ENCODE data around the gene DDX39A.

GRCh38 chr19:14402332-14403144 lies 16.6 kb downstream of the DDX39A start:
- TF ChIP-seq, protein P1, sequence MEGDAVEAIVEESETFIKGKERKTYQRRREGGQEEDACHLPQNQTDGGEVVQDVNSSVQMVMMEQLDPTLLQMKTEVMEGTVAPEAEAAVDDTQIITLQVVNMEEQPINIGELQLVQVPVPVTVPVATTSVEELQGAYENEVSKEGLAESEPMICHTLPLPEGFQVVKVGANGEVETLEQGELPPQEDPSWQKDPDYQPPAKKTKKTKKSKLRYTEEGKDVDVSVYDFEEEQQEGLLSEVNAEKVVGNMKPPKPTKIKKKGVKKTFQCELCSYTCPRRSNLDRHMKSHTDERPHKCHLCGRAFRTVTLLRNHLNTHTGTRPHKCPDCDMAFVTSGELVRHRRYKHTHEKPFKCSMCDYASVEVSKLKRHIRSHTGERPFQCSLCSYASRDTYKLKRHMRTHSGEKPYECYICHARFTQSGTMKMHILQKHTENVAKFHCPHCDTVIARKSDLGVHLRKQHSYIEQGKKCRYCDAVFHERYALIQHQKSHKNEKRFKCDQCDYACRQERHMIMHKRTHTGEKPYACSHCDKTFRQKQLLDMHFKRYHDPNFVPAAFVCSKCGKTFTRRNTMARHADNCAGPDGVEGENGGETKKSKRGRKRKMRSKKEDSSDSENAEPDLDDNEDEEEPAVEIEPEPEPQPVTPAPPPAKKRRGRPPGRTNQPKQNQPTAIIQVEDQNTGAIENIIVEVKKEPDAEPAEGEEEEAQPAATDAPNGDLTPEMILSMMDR (IDR thresholded peaks at IDR 0.05) = no peak
- no peak for TF ChIP-seq POLR2A (IDR thresholded peaks at IDR 0.05)

Measured in esophagus squamous epithelium (tissue), 4 donors.